MCF 10A (cell line): ENCODE data around the gene FAM83G. TPM values are rescaled to one million over a fixed set of nuclear protein-coding genes. Genes with fewer than 3 reads are reported as not detected.

Experiments
- BruUV-seq: library from RNA; stranded (reverse); fragments of 400-500 nt; replicated peaks from 2 replicates; lab custom pipeline; 2021; lab: Mats Ljungman, UMichigan
- CTCF ChIA-PET: fragments of 300-600 bp; sonication (Branson Sonifier 250); formaldehyde crosslinking; extraction: SDS; loops from one replicate; lab custom pipeline; 2021; ENCODE audit warnings: antibody characterized with exemption, inconsistent platforms; lab: Yijun Ruan, JAX
- POLR2A ChIA-PET: fragments of 300-600, 350-650 bp; sonication (Branson Sonifier 250); formaldehyde crosslinking; extraction: SDS; loops from one replicate; lab custom pipeline; 2020; ENCODE audit warnings: antibody characterized with exemption, inconsistent platforms; lab: Yijun Ruan, JAX
- DNase-seq: peaks from one replicate; pipeline ENCODE4 v3.0.0-alpha.2; 2018; ENCODE audit not compliant: unreplicated experiment
- H3K27ac Mint-ChIP-seq: one replicate; pipeline ENCODE4 v1.8.0; 2022; ENCODE audit warnings: mild to moderate bottlenecking, low read depth, mixed read lengths; ENCODE audit not compliant: unreplicated experiment
- H3K27me3 Mint-ChIP-seq: one replicate; pipeline ENCODE4 v1.8.0; 2022; ENCODE audit warnings: mixed read lengths; ENCODE audit not compliant: insufficient read depth, unreplicated experiment
- H3K36me3 Mint-ChIP-seq: one replicate; pipeline ENCODE4 v1.8.0; 2022; ENCODE audit warnings: mild to moderate bottlenecking, moderate library complexity, mixed read lengths; ENCODE audit not compliant: insufficient read depth, unreplicated experiment
- H3K4me1 Mint-ChIP-seq: one replicate; pipeline ENCODE4 v1.8.0; 2022; ENCODE audit warnings: mixed read lengths; ENCODE audit not compliant: insufficient read depth, unreplicated experiment
- H3K4me3 Mint-ChIP-seq: one replicate; pipeline ENCODE4 v1.8.0; 2022; ENCODE audit warnings: mild to moderate bottlenecking, moderate library complexity, mixed read lengths; ENCODE audit not compliant: unreplicated experiment
- H3K9me3 Mint-ChIP-seq: one replicate; pipeline ENCODE4 v1.8.0; 2022; ENCODE audit warnings: mixed read lengths; ENCODE audit not compliant: unreplicated experiment
- intact Hi-C: fragments of 100-400 bp; cut with micrococcal nuclease; formaldehyde crosslinking; loops from 2 replicates; pipeline ENCODE4 v1.14.1; 2022
- total RNA-seq: library from RNA; stranded (reverse); gene quantifications from 2 replicates; pipeline ENCODE4 v1.2.3, GENCODE V29; 2022
- TF ChIP-seq, protein P1 (sequence below): fragments of 200-600 bp; IDR thresholded peaks from one replicate; pipeline ENCODE4 v1.8.0; 2022; ENCODE audit warnings: antibody characterized with exemption, mild to moderate bottlenecking; ENCODE audit not compliant: unreplicated experiment

Gene FAM83G
- total RNA-seq, 1 experiment from 2014 or later: 50.1 TPM

DNA sequence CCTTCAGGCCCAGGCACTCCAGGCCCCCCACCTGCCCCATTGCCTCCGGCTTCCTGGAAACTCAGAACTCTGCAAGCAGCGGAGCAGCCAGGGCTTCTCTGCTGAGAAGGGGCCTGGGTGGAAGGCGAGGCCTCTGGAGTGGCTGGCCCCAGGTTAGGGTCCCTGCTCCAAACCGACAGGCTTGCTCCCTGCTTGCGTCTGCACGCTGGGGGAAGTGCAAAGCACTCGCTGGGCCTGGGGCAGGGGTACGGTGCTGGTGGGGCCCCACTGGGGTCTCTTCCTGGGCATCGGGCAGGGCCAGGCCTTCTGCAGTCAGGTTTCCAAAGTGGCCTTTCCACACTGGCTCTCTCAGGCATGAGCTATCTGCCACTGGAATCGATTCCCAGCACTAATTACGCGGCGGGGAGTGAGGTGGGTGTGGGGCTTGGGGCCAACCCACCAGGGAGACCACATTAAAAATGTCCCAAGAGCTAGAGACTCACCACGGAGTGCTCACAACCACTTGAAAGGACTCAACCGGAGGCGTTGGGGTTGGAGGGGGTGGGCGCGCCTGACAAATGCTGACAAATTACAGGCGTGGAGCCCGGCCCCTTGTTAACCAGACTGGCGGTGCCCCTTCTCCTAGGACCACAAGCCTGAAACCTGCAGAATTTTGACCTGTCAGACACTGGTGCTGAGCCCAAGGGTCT lies 17.9 kb downstream of the FAM83G start:
- CTCF ChIA-PET: interaction anchor here (1.7 kb wide), 1 partner anchor 26 kb away, joined by 7 read pairs; no protein-coding TSS in a partner anchor

DNA sequence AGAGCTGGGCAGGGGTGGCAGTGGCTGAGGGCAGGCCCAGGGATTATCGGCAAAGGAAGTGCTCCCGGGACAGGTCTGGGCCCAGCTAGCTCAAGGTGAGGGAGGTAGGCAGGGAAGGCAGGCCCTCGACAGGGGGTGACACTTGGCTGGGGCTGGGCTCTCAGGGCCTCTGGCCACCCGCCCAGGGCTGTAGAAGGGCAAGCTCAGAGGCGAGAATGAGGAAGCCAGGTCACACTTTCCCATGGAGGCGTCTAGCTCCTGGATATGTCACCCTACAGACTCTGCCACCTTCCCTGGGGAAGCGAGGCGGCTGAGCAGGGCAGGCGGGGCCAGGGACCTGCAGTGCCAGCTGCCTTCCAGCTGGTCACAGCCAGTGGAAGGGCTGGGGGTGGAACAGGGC lies 19.1 kb downstream of the FAM83G start:
- intact Hi-C loops: no loop called here
- no peak overlapping the region for H3K27ac Mint-ChIP-seq
- H3K9me3 Mint-ChIP-seq: no peaks in the 10 kb centered on the region
- ChIA-PET POLR2A (interaction anchor here (1.2 kb wide), 1 partner anchor 16 kb away, joined by 4 read pairs; no protein-coding TSS in a partner anchor), CTCF (interaction anchor here (0.6 to 1.7 kb wide), 3 partner anchors 25 to 699 kb away, joined by 3 to 7 read pairs (median 3); no protein-coding TSS in a partner anchor)
- peaks cover 19% of the 10 kb centered on the region for H3K36me3 Mint-ChIP-seq
- H3K4me1 Mint-ChIP-seq: no peaks in the 10 kb centered on the region
- no peak overlapping the region for H3K4me3 Mint-ChIP-seq
- TF ChIP-seq, protein P1, sequence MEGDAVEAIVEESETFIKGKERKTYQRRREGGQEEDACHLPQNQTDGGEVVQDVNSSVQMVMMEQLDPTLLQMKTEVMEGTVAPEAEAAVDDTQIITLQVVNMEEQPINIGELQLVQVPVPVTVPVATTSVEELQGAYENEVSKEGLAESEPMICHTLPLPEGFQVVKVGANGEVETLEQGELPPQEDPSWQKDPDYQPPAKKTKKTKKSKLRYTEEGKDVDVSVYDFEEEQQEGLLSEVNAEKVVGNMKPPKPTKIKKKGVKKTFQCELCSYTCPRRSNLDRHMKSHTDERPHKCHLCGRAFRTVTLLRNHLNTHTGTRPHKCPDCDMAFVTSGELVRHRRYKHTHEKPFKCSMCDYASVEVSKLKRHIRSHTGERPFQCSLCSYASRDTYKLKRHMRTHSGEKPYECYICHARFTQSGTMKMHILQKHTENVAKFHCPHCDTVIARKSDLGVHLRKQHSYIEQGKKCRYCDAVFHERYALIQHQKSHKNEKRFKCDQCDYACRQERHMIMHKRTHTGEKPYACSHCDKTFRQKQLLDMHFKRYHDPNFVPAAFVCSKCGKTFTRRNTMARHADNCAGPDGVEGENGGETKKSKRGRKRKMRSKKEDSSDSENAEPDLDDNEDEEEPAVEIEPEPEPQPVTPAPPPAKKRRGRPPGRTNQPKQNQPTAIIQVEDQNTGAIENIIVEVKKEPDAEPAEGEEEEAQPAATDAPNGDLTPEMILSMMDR: no peak
- no TSS peak for BruUV-seq
- no peaks in the 10 kb centered on the region for H3K27me3 Mint-ChIP-seq
- no peak for DNase-seq

More for the DNA sequence above, 17.9 kb downstream of the FAM83G start:
- TSS peak; percentile 11 for BruUV-seq
- Mint-ChIP-seq H3K27me3 (no peaks in the 10 kb centered on the region), H3K27ac (no peak overlapping the region), H3K36me3 (peaks cover 19% of the 10 kb centered on the region), H3K4me3 (no peak overlapping the region), H3K4me1 (no peaks in the 10 kb centered on the region), H3K9me3 (no peaks in the 10 kb centered on the region)
- DNase-seq: no peak
- TF ChIP-seq, protein P1: no peak
- intact Hi-C loops: no loop called here
- POLR2A ChIA-PET: no interaction called here

DNA sequence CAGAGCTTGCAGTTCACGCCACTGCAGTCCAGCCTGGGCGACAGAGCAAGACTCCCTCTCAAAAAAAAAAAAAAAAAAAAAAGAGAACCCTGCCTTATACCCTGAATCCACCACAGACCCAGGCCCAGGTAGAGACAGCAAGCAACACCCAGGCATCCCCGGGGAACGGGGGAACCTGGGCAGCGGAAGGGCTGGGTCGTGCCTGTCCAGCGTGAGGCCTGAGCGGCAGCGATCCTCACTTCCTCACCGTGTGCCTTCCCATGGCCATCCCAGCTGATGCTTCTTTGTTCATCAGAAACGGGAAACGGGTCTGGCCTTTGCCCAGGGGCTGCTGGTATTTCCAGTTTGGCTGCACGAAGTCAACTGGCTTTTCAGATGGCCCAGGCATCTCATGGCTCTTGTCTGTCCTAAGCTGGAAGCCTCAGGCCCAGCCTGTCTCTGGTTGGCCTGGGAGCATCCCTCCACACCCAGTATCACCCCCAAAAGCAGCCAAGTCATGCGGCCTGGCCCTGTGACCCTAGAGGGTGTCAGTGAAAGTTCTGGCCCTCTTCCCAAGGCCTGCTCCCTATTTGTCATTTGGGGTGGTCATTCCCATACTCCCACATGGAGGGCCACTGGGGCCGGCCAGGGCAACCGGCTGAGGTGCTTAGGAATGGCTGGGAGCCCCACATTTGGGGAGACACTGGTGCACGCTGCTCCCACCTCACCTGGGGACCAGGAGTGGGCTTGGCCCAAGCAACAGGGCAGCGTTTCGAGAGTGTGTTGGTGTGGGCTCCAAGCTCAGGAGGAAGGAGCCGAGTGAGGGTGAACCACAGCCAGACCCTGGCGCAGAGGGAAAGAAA lies 20.1 kb downstream of the FAM83G start:
- Mint-ChIP-seq H3K9me3 (no peaks in the 10 kb centered on the region), H3K4me1 (no peaks in the 10 kb centered on the region), H3K27ac (no peak overlapping the region), H3K36me3 (peaks cover 20% of the 10 kb centered on the region), H3K4me3 (no peak overlapping the region), H3K27me3 (no peaks in the 10 kb centered on the region)
- BruUV-seq: no TSS peak
- no peak for DNase-seq
- POLR2A ChIA-PET: interaction anchor here (1.2 kb wide), 1 partner anchor 17 kb away, joined by 4 read pairs; no protein-coding TSS in a partner anchor
- intact Hi-C loops: no loop called here
- TF ChIP-seq, protein P1: no peak
- CTCF ChIA-PET: interaction anchor here (1.7 kb wide), 1 partner anchor 24 kb away, joined by 7 read pairs; no protein-coding TSS in a partner anchor
